Stimulated activated naive CD4-positive, alpha-beta T cell treated with Interleukin-2 at 50 U/mL for 16 hours (primary cell): Measurements from ENCODE around the gene MYL11.
"Not testable (repeated sequence)": the region's sequence is repeated elsewhere in the genome, so short reads cannot be mapped to it uniquely, and the experiment has no call there.

Experiments used
- DNase-seq: peaks from one replicate; lab custom pipeline; 2025; lab: John Stamatoyannopoulos, UW

The MYL11 gene

DNA sequence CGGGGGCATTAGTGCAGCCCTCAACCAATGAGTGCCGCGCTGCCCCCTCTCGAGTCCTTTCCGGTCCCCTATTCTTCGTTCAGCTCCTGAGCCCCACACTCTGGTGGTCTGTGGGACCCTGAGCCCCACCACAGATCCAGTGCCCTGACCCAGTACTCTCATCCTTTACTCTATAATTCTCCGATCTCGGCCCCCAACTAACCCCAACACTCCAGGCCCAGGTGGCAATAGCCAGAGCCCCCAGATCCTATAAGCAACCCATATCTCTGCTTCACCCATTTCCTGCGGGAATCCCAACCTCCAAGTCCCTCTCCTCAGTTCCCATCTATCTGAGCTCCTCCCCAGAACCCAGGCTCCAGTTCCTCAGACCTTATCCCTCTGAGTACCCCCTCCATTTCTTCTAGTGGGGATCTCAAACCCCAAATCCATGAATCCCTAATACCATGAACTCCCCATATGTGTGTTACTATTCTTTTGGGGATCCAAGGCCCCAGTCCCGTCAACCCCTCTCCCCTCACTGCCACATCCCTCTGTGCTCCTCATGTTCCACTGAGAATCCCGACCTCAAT lies 3.3 kb upstream of the MYL11 start:
- no peak for DNase-seq

DNA sequence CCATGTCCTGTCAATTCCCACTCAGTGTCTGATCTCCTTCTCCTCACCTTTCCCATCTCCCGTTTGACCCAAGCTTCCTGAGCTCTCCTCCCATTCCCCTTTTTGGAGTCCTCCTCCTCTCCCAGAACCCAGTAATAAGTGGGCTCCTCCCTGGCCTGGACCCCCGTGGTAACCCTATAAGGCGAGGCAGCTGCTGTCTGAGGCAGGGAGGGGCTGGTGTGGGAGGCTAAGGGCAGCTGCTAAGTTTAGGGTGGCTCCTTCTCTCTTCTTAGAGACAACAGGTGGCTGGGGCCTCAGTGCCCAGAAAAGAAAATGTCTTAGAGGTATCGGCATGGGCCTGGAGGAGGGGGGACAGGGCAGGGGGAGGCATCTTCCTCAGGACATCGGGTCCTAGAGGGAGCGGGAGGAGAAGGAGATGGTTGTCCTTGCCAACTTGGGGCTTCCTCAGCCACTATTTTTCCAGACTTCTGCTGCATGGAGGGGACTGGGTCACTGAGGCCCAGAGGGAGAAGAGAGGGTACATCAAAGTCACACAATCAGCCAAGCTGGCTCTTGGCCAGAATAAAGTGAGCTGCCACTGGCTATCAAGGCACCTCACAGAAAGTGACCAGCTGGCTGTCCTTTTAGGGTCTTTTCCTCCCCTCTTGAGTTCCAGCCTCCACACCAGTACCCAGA lies 2.4 kb upstream of the MYL11 start:
- DNase-seq: no peak

DNA sequence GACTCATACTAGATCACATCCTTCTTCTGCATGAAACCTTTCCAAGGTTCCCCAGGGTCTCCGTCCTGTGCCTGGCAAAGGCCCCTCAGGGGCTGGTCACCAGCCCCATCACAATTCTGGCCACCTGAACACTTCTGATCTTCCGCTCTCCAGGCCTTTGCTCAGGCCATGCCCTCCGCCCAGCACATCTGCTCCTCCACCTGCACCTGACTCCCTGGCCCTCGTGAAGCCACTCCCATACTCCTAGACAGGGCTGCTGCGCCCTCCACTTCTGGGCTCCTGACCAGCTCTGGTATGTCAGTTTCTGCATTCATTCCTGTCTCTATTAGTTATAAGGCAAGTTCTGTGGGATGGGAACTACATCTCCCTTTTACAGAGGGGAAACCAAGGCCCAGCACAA lies 1.9 kb upstream of the MYL11 start:
- no peak for DNase-seq

DNA sequence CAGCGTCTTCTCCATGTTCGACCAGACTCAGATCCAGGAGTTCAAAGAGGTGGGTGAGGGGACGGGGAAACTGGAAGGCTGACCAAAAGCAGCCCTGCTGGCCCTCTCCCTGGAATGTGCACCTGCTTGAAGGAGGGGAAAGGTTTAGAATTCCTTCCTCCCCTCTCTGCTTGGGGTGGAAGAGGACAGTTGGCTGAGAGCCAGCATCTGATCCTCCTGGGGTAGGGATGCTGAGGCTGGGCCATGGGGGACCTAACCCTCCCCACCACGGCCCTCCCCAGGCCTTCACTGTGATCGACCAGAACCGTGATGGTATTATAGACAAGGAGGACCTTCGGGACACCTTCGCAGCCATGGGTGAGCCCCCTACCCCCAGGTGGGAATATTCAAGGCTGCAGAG lies 1.3 kb downstream of the MYL11 start:
- no peak for DNase-seq

DNA sequence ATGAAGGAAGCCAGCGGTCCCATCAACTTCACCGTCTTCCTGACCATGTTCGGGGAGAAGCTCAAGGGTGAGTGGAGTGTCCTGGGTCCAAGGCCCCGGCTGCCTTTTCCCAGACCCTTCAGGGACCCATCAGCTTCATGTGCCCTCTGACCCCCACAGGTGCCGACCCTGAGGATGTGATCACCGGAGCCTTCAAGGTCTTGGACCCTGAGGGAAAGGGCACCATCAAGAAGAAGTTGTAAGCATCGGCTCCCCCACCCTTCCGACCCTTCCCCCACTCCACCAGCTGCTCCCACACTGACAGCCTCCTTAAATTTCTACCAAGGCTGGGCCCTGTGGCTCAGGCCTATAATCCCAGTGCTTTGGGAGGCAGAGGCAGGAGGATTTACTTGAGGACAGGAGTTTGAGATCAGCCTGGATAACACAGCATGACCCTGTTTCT lies 1.9 kb downstream of the MYL11 start:
- DNase-seq: no peak

DNA sequence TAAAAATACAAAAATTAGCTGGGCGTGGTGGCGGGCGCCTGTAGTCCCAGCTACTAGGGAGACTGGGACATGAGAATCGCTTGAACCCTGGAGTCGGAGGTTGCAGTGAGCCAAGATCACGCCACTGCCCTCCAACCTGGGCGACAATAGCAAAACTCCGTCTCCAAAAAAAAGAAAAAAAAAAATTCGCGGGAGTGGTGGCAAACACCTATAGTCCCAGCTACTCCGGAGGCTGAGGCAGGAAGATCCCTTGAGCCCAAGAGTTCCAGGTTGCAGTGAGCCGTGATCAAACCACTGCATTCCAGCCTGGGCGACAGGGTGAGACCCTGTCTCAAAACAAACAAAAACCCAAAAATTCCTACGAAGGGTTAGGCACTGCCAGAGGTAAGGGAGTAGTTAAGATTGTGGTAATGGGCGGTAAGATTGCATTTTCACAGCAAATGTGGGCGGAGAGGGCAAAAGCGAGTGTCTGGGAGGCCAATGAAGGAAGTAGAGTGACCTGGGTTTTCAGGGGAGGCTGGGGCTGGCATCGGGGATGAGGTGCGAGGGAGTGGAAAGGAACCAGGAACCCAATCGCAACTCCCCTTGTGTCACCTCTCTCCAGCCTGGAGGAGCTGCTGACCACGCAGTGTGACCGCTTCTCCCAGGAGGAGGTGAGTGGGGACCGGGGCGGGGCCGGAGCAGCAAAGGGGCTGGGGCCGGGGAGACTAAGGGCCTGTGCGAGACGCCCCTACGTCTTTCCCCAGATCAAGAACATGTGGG lies 2.6 kb downstream of the MYL11 start:
- DNase-seq: no peak

DNA sequence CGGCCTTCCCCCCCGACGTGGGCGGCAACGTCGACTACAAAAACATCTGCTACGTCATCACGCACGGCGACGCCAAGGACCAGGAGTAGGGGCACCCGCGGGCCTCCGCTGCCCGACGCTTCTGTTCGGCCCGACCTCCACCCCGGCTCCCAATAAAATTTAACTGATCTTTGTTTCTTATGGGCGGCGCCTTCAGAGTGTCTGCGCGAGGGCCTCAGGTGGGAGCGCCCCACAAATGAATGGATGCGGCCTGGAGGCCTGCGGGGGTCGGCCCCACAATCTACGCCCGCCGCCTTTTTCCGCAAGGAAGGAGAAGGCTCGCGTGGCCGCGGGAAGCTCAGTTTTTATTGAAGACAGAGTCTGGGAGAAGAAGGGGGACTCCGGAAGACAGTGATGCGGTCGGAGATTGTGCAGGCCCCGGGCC lies 3.2 kb downstream of the MYL11 start:
- peak; percentile 86 for DNase-seq

DNA sequence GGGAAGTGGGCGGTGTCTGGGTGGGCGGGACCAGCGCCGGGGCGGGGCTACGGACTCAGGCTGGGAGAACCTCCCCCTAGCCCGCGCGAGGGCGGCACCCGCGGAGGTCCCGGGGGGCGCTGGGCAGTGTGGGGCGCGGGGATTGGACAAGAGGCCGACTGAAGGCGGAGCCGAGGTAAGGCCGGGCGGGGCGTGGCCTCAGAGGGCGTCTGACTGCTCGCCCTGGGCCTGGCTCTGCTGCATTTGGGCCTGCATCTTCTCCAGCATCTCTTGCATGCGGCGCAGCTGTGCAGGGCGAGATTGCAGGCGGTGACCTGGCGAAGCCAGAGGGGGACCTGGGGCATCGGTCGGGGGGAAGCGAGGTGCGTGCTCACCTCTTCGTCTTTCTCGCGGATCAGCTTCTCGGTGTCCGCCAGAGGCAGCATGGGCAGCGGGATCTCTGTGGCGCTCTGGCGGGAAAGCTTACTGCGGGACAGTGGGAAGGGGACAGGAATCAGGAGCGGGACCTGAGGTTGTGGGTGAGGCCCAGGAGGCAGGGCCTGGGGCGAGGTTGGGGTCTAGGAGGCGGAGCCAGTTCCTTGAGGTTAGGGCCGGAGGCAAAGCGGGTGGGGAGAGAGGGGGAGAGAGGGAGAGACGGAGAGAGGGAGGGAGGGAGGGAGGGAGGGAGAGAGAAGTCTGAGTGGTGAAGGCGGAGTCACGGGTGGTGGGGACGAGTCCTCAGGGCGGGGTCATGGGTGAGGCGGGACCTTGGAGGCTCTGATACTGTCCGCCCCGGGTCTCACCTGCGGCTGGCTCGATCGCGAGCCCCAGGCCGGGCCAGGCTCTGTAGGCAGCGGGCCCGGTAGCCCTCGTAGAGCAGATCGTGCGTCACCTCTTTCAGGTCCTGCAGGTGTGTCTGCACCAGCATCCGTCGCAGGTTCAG lies 3.9 kb downstream of the MYL11 start:
- peak; percentile 97 for DNase-seq

DNA sequence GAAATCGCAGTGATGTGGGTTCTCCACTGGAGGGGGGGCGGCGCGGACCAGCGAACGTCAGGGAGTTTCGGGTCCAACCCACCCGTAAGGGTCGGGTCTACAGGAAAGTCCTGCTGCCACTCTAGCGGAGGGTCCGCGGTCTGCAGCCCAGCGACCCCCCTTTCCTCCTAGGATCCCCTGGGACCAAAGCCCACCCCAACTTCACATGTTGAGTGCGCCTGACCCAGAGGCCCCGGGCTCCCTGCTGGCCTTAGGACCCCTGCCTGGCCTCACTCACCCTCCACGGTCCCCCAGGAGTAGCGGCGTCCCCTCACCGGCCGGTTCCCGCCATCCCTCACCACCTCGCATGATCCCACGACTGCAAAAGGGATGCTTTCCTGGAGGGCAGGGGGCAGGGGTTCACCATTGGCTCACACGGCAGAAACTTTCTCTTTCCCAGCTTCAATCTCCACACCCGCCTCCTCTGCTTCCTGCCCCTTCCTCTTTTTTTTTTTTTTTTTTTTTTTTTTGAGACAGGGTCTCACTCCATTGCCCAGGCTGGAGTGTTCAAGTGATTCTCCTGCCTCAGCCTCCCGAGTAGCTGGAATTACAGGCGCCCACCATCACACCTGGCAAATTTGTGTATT lies 4.7 kb downstream of the MYL11 start:
- no peak for DNase-seq

DNA sequence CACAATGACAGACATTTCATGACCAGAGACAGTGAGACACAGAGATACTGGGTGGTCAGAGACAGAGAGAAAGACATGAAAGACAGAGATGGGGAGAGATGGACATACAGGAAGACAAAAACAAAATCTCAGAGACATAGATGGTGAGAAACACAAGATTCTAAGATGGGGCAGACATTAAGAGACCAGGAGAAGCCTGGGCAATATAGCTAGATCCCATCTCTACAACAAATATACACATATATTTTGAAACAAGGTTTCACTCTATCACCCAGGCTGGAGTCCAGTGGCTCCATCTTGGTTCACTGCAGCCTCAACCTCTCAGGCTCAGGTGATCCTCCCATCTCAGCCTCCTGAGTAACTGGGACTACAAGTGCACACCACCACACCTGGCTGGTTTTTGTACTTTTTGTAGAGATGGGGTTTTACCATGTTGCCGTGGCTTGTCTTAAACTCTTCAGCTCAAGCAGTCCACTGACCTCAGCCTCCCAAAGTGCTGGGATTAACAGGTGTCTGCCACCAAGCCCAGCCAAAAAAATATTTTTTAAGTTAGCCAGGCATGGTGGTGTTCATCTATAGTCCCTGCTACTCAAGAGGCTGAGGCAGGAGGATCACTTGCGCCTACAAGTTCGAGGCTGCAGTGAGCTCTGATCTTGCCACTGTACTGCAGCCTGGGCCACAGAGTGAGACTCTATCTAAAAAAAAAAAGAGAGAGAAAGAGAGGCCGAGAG lies 5.6 kb downstream of the MYL11 start:
- DNase-seq: no peak

DNA sequence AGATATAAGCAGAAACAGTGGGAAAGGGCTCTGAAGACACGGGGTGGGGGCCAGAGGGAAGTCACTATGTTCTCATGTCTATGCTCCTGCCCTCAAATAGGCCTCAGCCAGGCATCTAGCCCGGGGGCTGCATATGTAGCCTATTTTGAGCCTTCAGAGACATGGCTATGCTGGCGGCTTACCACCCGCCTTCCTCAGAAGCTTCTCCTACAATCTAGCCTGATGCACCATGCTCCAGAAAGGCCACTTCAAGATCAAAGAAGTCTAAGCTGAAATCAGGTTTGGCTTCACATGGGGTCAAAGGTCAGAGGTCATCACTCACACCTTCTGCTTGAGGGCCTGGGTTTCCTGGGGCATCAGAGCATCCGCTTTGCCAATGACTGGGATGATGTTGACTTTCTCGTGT lies 6.2 kb downstream of the MYL11 start:
- no peak for DNase-seq

DNA sequence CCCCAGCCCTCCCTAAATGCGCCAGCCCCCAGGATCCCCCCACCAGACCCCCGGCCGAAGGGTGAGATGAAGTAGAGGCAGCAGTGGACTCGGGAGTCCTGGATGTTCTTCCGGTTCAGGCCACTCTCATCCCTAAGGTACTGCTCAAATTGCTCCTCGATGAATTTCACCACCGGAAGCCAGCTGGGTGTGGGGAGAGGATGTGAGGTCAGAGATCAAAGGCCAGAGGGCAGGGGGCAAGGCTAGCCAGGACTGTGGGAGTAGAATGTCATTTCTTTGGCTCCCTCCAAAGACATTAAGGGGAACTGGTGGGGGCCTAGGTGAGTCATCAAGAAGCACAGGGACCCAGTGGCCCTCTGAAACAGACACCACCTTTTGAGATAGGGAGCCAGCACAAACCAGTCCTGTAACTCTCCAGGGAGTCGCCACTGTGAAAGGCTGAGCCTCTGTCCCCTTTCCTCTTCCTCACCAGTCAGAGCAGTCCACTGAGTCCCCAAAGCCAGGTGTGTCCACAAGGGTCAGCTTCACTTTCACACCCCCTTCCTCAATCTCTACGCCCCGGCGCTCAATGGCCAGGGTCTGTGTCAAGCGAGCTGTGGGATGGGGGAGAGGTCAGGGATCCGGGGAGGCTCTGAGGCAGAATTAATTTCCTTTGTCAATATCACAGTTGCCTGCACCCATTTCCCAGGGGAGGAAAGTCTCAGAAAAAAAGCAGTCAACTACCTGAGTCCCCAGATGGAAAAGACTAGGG lies 6.9 kb downstream of the MYL11 start:
- DNase-seq: no peak

DNA sequence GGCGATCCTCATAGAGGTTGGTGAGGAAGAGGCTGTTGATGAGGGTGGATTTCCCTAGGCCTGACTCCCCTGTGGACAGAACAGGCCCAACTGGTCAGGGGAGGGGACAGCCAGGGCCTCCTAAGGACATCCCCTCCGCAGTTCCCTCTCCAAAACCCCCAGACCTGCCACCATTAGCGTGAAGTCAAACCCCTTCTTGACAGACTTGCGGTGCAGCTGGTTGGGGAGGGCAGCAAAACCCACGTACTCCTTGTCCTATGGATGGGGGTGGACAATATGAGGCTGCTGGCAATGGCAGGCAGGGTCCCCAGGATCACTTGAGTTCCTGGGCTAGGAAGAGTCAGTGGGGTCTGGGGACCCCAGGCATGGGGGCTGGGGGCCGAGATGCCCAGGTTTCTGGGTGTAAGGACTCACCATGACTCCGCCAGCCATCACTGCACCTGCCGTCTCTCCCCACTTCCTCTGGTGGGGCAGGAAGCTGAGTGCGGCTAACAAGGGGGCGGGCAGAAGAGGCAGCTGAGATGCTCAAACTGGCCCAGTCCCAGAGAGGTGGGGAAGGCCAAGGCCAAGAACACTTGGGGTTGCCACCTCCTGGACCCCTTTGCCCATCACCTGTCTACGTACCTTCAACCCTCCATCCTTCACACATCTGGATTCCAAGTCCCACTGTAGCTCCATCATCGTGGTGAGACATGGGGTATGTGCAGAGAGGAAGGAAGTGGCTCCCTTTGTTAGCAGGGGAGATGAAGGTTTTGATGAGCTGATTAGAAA lies 7.7 kb downstream of the MYL11 start, which contains the start of gene SEPTIN1:
TSS of gene SEPTIN1 (minus strand) at position 451 of the 771 bp plus-strand sequence. CDS start at position 432, 19 bp downstream.
- peak; percentile 71 for DNase-seq

DNA sequence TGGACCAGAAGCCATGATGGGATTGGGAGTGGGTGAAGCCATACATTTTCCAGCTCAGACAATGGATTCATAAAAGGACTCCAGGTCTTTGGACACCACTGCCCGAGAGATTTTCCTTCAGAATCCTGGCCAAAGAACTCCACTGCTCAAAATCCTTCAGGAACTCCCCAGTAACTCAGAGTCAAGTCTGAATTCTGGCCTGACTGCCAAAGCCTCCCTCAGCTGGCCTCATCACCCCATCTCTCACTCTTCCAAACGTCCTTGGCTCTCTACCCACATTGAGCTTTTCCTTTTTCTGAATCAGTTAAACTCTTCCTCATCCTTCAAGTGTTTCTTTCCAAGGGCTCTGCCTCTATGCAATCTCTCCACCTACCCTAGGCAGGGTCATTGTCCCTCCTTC lies 8.9 kb downstream of the MYL11 start:
- no peak for DNase-seq

DNA sequence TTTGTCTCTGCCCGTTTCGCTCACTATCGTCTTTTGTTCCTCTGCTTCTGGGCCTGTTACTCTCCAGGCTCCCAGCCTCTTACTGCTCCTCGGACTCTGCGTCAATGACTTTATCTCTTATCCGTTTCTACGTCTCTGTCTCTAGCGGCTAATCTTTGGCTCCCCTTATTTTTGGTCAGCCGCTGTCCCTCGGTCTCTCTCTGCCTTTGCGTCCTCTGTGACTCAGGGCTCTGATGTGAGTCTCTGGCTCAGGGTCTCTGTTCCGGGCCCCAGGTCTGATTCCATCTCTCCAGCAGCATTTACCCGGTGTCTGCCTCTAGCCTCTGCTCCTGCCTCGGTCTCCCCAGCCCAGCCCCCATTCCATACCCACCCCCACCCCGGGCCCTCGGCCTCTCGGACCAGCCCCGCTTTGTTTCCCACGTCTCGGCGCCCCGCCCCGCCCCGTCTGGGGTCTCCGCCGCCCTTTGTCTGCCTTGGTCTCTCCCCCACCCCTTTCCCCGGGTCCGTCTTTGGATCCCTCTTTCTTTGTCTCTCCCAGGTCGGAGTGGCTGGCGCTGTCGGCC lies 20.1 kb downstream of the MYL11 start:
- no peak for DNase-seq

DNA sequence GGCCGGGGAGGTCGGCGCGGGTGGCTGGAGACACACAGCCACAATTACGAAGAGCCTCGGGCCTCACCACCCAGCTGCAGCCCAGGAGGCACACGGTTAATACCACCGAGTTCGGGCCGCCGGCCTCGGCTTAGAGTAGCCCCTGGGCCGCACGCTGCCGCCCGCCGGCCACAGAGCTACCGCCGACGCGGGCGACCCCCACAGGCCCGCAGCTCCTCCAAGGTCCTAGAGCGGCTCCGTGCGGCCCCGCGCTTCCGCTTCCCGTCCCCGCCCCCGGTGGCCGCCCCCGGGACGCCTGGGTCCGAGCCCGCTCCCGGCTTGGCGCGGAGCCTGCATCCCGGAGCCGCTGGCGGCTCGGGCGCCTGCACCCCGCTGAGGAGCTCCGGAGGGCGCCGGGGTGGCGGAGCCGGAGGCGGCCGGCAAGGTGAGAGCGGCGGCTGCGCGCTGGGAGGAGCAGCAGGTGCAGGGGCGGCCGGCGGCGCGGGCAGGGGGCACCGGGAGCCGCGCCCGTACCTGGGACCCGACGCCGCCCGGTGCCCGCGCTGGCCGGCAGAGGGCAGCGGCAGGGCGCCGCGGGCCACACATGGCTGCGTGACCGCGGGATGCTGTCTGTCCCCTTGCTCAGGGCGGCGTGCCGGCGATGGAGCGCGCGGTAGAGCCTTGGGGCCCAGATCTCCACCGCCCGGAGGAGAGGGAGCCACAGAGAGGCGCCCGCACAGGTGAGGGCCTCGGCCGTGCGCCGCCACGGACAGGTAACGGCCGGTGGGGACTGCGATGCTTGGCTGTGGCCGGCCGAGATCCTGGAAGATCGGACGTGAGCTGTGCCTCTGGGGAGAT lies 20.8 kb downstream of the MYL11 start, which contains the start of gene ZNF48:
TSS of gene ZNF48 (plus strand) at position 266 of the 837 bp plus-strand sequence. CDS start at position 641, 375 bp downstream.
- peak; percentile 51 for DNase-seq

DNA sequence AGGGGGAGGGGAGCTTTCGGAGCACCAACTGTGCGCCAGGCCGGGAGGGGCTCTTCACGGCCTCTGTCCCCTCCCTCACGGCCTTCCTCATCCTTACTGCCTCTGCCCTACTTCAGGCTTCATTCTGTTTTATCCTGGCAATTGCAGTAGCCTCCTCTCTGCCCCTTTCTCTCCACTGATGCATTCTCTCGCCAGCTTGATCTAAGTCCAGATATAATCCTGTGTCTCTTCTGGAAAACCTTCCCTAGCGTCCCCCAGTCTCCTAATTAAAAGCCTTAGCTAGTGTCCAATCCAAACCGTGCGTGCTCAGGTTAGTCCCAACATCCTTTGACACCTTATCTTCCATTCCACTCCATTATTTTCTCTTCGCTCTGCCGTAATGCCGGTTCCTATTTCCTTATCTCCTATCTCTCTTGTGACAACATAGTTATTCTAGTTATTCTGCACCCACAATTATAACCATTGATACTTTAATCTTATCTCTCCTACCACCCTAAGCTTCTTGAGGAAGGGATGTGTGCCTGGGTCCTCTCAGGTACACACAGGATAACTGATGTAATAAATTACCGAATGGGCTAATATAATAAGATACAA lies 21.5 kb downstream of the MYL11 start:
- no peak for DNase-seq

DNA sequence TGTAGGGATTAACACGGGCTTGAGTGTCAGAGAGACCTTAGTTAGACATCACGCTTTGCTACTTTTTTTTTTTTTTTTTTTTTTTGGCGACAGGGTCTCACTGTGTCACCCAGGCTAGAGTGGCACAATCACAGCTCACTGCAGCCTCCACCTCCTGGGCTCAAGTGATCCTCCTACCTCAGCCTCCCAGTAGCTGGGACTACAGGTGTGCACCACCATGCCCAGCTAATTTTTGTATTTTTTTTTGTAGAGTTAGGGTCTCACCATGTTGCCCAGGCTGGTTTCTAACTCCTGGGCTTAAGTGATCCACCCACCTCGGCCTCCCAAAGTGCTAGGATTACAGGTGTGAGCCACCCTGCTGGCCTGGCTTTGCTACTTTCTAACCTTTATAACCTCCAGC lies 22.0 kb downstream of the MYL11 start:
- not testable (repeated sequence) for DNase-seq
